MM.1S (cell line): ENCODE data around the gene CYB5D1.

Source experiments
- DNase-seq: peaks from one replicate; pipeline ENCODE4 v3.0.0-alpha.2; 2015
- H2AFZ ChIP-seq: fragments of 300-600 bp; sonication (generic); 2 replicates; pipeline ENCODE4 v1.6.0; 2016; ENCODE audit warnings: antibody characterized with exemption, low read length
- H3F3A ChIP-seq: fragments of 300-600 bp; sonication (generic); 2 replicates; pipeline ENCODE4 v1.6.1; 2016; ENCODE audit warnings: mild to moderate bottlenecking, antibody characterized with exemption, low read length, moderate library complexity, mixed read lengths; ENCODE audit not compliant: insufficient read depth
- H3K27ac ChIP-seq: fragments of 300-600 bp; sonication (generic); 2 replicates; pipeline ENCODE4 v1.5.1; 2016; ENCODE audit warnings: mild to moderate bottlenecking, low read length
- H3K27me3 ChIP-seq: fragments of 300-600 bp; sonication (generic); replicated peaks from 2 replicates; pipeline ENCODE4 v1.6.0; 2016; ENCODE audit warnings: low read length; ENCODE audit not compliant: insufficient read depth
- H3K36me3 ChIP-seq: fragments of 300-600 bp; sonication (generic); replicated peaks from 2 replicates; pipeline ENCODE4 v1.6.1; 2016; ENCODE audit warnings: mild to moderate bottlenecking, low read length, mixed read lengths; ENCODE audit not compliant: insufficient read depth
- H3K4me1 ChIP-seq: fragments of 300-600 bp; sonication (generic); 2 replicates; pipeline ENCODE4 v1.6.1; 2016; ENCODE audit warnings: low read length, mixed read lengths
- H3K4me2 ChIP-seq: fragments of 300-600 bp; sonication (generic); 2 replicates; pipeline ENCODE4 v1.6.0; 2016; ENCODE audit warnings: low read depth, low read length
- H3K4me3 ChIP-seq: fragments of 300-600 bp; sonication (generic); 2 replicates; pipeline ENCODE4 v1.5.1; 2016; ENCODE audit warnings: low read length, mixed read lengths
- H3K79me2 ChIP-seq: fragments of 300-600 bp; sonication (generic); 2 replicates; pipeline ENCODE4 v1.6.1; 2016; ENCODE audit warnings: mixed run types, low read length, mixed read lengths
- H3K9ac ChIP-seq: fragments of 300-600 bp; sonication (generic); 2 replicates; pipeline ENCODE4 v1.6.1; 2016; ENCODE audit warnings: low read length, mixed read lengths
- H3K9me2 ChIP-seq: fragments of 300-600 bp; sonication (generic); replicated peaks from 2 replicates; pipeline ENCODE4 v1.6.1; 2016; ENCODE audit warnings: mild to moderate bottlenecking, low read length, mixed read lengths; ENCODE audit not compliant: insufficient read depth
- H3K9me3 ChIP-seq: fragments of 300-600 bp; sonication (generic); replicated peaks from 2 replicates; pipeline ENCODE4 v1.6.1; 2016; ENCODE audit warnings: mild to moderate bottlenecking, low read length, mixed read lengths; ENCODE audit not compliant: insufficient read depth
- H4K20me1 ChIP-seq: fragments of 300-600 bp; sonication (generic); 2 replicates; pipeline ENCODE4 v1.6.1; 2016; ENCODE audit warnings: mild to moderate bottlenecking, low read length, moderate library complexity, mixed read lengths; ENCODE audit not compliant: insufficient read depth
- EZH2 ChIP-seq: fragments of 300-600 bp; sonication (generic); optimal IDR thresholded peaks from 2 replicates; pipeline ENCODE3; 2017; ENCODE audit warnings: low read depth, mild to moderate bottlenecking, antibody characterized with exemption, low read length, mixed read lengths
- EZH2phosphoT487 ChIP-seq: fragments of 300-600 bp; sonication (generic); IDR thresholded peaks from 2 replicates; pipeline ENCODE4 v1.6.1; 2018; ENCODE audit warnings: antibody characterized with exemption, low read length
- TF ChIP-seq, protein P1 (sequence below): fragments of 300-600 bp; sonication (generic); IDR thresholded peaks from 2 replicates; pipeline ENCODE4 v1.5.1; 2016; ENCODE audit warnings: antibody characterized with exemption, low read length, mixed read lengths

The CYB5D1 gene

DNA sequence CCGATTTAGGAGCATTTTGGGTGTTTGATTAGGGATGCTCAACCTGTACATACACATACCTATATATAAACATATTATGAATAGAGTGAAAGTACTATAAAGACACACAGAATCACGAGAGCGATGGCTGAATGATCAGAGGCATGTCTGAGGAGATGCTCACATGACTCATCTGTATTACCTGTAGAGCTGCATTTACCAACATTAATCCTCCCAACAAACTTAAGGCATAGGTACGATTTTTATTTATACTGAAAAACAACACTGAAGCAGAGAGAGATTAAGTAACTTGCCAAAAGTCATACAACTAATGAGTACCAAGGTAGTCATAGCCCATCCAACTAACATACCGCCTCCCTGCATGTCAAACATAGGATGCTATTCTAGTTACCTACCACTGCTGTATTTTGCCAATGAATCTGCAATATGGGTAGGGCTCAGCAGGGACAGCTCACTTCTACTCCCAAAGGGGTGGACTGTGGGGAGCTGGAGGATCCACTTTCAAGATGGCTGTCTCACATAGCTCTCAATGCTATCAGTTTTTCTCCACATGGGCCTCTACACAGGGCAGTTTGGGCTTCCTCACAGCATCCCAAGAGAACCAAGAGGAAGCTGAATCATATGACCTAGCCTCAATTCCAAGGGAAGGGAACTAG lies 7.3 kb downstream of the CYB5D1 start:
- Histone ChIP-seq H3K27me3 (no peaks in the 10 kb centered on the region), H3K9me3 (no peaks in the 10 kb centered on the region), H3K4me3 (no peak overlapping the region), H3K36me3 (no peaks in the 10 kb centered on the region), H3K4me1 (no peaks in the 10 kb centered on the region), H3K79me2 (no peaks in the 10 kb centered on the region), H3K4me2 (no peak overlapping the region), H4K20me1 (no peaks in the 10 kb centered on the region), H3K9ac (no peak overlapping the region), H2AFZ (no peak overlapping the region), H3K27ac (no peak overlapping the region), H3K9me2 (no peaks in the 10 kb centered on the region), H3F3A (no peaks in the 10 kb centered on the region)
- TF ChIP-seq, protein P1, sequence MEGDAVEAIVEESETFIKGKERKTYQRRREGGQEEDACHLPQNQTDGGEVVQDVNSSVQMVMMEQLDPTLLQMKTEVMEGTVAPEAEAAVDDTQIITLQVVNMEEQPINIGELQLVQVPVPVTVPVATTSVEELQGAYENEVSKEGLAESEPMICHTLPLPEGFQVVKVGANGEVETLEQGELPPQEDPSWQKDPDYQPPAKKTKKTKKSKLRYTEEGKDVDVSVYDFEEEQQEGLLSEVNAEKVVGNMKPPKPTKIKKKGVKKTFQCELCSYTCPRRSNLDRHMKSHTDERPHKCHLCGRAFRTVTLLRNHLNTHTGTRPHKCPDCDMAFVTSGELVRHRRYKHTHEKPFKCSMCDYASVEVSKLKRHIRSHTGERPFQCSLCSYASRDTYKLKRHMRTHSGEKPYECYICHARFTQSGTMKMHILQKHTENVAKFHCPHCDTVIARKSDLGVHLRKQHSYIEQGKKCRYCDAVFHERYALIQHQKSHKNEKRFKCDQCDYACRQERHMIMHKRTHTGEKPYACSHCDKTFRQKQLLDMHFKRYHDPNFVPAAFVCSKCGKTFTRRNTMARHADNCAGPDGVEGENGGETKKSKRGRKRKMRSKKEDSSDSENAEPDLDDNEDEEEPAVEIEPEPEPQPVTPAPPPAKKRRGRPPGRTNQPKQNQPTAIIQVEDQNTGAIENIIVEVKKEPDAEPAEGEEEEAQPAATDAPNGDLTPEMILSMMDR, result no peak
- no peak for TF ChIP-seq EZH2phosphoT487
- TF ChIP-seq EZH2, result no peak
- no peak for DNase-seq

DNA sequence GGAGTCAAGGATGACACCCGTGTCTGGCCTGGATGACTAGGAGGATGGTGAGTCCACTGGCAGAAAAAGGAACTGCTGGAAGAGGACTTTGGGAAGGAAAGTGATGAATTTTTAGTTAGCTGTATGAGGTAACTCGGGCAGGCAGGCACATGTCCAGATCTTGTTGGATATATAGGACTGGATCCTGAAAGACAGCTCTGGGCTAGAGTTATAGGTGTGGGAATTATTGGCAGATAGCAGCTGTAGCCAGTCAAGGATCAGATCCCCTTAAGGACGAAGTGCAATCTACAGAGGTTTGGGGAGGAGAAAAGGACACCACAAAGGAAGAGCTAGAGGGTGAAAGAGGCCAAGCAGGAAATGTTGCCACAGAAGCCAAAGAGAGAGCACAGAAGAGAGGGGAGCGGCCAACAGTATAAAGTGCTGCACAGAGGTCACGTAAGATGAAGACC lies 10.1 kb downstream of the CYB5D1 start:
- Histone ChIP-seq H3K27me3 (no peaks in the 10 kb centered on the region), H3K9me3 (no peaks in the 10 kb centered on the region), H2AFZ (no peak overlapping the region), H4K20me1 (no peaks in the 10 kb centered on the region), H3K9ac (no peak overlapping the region), H3K4me2 (no peak overlapping the region), H3K4me1 (no peaks in the 10 kb centered on the region), H3K79me2 (no peaks in the 10 kb centered on the region), H3K36me3 (no peaks in the 10 kb centered on the region), H3K9me2 (no peaks in the 10 kb centered on the region), H3K27ac (no peak overlapping the region), H3K4me3 (no peak overlapping the region), H3F3A (no peaks in the 10 kb centered on the region)
- TF ChIP-seq, protein P1, result no peak
- TF ChIP-seq EZH2 (no peak), EZH2phosphoT487 (no peak)
- DNase-seq, result no peak

DNA sequence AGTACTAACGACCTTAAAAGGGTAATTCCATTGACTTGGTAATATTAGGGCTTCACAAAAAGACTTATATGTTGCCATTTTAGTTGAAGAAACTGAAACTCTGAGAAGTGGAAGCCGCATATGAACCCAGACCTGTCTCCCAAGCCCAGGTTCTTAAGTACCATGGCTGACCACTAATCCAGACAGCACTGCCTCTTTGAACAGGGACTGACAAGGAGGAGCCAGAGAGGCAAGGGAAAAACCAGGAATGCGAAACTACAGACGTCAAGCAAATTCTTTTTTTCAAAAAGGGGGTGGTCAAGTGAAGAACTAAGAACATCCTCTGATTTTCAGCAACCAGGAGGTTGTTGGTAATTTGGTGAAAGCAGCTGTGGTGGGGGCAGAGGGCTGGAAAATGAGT lies 15.2 kb downstream of the CYB5D1 start:
- TF ChIP-seq, protein P1, result no peak
- TF ChIP-seq EZH2 (no peak), EZH2phosphoT487 (no peak)
- Histone ChIP-seq H2AFZ (no peak overlapping the region), H3K9me3 (no peaks in the 10 kb centered on the region), H3K79me2 (no peaks in the 10 kb centered on the region), H3K4me3 (no peak overlapping the region), H3K36me3 (no peaks in the 10 kb centered on the region), H3F3A (no peaks in the 10 kb centered on the region), H3K4me1 (no peaks in the 10 kb centered on the region), H3K9ac (no peak overlapping the region), H3K4me2 (peak overlapping the region; percentile 31), H3K9me2 (no peaks in the 10 kb centered on the region), H3K27ac (no peak overlapping the region), H3K27me3 (no peaks in the 10 kb centered on the region), H4K20me1 (no peaks in the 10 kb centered on the region)
- DNase-seq, result no peak
